HL-60 (cell line): ENCODE measurements around the gene MYO3A.
"Not testable (repeated sequence)": the region's sequence is repeated elsewhere in the genome, so short reads cannot be mapped to it uniquely, and the experiment has no call there.

Experiments used
- DNase-seq, 2 experiments: peaks; one replicate each; pipeline ENCODE4 v3.0.0-alpha.2; 2010 to 2020; ENCODE audit warnings: low read depth in 1 of 2, low spot score in 1 of 2
- H3K27ac ChIP-seq: fragments of 250-450 bp; sonication (Bioruptor Pico); replicated peaks from 2 replicates; pipeline ENCODE4 v1.5.1; 2020; ENCODE audit warnings: mild to moderate bottlenecking, moderate library complexity
- H3K27me3 ChIP-seq: fragments of 250-450 bp; sonication (Bioruptor Pico); 2 replicates; pipeline ENCODE4 v1.5.1; 2021; ENCODE audit warnings: mild to moderate bottlenecking, moderate library complexity; ENCODE audit not compliant: insufficient read depth, poor library complexity, severe bottlenecking
- H3K4me3 ChIP-seq: replicated peaks from 2 replicates; pipeline ENCODE4 v1.5.1; 2011; ENCODE audit warnings: mild to moderate bottlenecking, control low read depth, low read length; ENCODE audit not compliant: insufficient read depth
- GABPA ChIP-seq: IDR thresholded peaks from 2 replicates; pipeline ENCODE4 v1.6.1; 2012; ENCODE audit warnings: low read depth
- POLR2AphosphoS5 ChIP-seq: IDR thresholded peaks from 2 replicates; pipeline ENCODE4 v1.6.1; 2012; ENCODE audit warnings: low read depth
- SPI1 ChIP-seq: IDR thresholded peaks from 2 replicates; pipeline ENCODE4 v1.6.1; 2012; ENCODE audit warnings: low read depth, mild to moderate bottlenecking, borderline replicate concordance
- TF ChIP-seq, protein P1 (sequence below): IDR thresholded peaks from 2 replicates; pipeline ENCODE4 v1.6.1; 2012; ENCODE audit warnings: low read depth; ENCODE audit not compliant: insufficient replicate concordance
- TF ChIP-seq, protein P2 (sequence below): IDR thresholded peaks from one replicate; pipeline ENCODE4 v1.5.1; 2011; ENCODE audit warnings: low read length, control low read depth, inconsistent platforms; ENCODE audit not compliant: insufficient read depth

The MYO3A gene

DNA sequence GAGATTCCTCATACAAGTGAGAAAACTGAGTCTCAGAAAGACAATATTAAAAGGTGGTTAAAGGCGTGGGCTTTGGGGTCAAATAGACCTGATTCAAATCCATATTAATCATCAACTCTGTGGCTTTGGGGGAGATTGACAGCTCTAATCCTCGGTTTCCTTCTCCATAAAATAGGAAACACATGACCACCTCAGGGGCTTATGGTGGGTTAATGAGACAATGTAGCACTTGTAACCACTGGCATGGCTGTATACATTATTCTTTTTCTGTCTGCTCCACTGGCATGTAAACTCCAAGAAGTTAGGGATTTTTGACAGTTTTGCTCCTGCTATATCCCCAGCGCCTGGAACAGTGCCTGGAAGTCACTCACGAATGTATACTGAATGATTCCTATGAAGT lies 161.8 kb downstream of the MYO3A start:
- TF ChIP-seq GABPA: no peak
- no peak overlapping the region for H3K27ac ChIP-seq
- H3K4me3 ChIP-seq: no peak overlapping the region
- no peaks in the 10 kb centered on the region for H3K27me3 ChIP-seq
- no peak for DNase-seq

DNA sequence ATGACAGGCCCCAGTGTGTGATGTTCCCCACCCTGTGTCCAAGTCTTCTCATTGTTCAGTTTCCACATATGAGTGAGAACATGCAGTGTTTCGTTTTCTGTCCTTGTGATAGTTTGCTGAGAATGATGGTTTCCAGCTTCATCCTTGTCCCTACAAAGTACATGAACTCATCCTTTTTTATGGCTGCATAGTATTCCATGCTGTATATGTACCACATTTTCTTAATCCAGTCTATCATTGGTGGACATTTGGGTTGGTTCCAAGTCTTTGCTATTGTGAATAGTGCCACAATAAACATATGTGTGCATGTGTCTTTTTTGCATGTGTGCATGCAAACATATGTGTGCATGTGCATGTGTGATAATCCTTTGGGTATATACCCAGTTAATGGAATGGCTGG lies 163.5 kb downstream of the MYO3A start:
- not testable (repeated sequence) for H3K4me3 ChIP-seq, H3K27me3 ChIP-seq, H3K27ac ChIP-seq, DNase-seq

DNA sequence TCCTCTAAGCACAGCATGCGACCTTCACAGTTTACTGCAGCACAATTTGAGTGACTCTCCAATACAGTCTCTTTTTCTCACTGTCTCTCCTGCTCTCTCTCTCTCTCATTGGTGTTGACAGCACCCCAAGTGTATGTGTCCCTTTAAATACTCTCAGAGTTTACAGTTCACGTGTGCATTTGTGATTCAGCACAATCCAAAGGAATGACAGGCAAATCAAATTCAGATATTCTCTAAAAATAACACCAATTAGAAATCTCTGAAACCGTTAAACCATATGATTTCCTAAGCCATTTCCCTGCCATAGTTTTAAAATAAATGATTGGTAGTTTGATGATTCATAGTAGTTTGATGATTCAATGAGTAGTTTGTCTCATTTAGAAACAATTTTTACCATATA lies 178.5 kb downstream of the MYO3A start:
- H3K4me3 ChIP-seq: no peak overlapping the region
- no peak overlapping the region for H3K27ac ChIP-seq
- no peak for DNase-seq
- no peak for TF ChIP-seq GABPA
- TF ChIP-seq POLR2AphosphoS5: no peak
- TF ChIP-seq, protein P1, sequence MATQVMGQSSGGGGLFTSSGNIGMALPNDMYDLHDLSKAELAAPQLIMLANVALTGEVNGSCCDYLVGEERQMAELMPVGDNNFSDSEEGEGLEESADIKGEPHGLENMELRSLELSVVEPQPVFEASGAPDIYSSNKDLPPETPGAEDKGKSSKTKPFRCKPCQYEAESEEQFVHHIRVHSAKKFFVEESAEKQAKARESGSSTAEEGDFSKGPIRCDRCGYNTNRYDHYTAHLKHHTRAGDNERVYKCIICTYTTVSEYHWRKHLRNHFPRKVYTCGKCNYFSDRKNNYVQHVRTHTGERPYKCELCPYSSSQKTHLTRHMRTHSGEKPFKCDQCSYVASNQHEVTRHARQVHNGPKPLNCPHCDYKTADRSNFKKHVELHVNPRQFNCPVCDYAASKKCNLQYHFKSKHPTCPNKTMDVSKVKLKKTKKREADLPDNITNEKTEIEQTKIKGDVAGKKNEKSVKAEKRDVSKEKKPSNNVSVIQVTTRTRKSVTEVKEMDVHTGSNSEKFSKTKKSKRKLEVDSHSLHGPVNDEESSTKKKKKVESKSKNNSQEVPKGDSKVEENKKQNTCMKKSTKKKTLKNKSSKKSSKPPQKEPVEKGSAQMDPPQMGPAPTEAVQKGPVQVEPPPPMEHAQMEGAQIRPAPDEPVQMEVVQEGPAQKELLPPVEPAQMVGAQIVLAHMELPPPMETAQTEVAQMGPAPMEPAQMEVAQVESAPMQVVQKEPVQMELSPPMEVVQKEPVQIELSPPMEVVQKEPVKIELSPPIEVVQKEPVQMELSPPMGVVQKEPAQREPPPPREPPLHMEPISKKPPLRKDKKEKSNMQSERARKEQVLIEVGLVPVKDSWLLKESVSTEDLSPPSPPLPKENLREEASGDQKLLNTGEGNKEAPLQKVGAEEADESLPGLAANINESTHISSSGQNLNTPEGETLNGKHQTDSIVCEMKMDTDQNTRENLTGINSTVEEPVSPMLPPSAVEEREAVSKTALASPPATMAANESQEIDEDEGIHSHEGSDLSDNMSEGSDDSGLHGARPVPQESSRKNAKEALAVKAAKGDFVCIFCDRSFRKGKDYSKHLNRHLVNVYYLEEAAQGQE: no peak
- no peak for TF ChIP-seq SPI1
- TF ChIP-seq, protein P2, sequence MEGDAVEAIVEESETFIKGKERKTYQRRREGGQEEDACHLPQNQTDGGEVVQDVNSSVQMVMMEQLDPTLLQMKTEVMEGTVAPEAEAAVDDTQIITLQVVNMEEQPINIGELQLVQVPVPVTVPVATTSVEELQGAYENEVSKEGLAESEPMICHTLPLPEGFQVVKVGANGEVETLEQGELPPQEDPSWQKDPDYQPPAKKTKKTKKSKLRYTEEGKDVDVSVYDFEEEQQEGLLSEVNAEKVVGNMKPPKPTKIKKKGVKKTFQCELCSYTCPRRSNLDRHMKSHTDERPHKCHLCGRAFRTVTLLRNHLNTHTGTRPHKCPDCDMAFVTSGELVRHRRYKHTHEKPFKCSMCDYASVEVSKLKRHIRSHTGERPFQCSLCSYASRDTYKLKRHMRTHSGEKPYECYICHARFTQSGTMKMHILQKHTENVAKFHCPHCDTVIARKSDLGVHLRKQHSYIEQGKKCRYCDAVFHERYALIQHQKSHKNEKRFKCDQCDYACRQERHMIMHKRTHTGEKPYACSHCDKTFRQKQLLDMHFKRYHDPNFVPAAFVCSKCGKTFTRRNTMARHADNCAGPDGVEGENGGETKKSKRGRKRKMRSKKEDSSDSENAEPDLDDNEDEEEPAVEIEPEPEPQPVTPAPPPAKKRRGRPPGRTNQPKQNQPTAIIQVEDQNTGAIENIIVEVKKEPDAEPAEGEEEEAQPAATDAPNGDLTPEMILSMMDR: no peak
- H3K27me3 ChIP-seq: no peaks in the 10 kb centered on the region

DNA sequence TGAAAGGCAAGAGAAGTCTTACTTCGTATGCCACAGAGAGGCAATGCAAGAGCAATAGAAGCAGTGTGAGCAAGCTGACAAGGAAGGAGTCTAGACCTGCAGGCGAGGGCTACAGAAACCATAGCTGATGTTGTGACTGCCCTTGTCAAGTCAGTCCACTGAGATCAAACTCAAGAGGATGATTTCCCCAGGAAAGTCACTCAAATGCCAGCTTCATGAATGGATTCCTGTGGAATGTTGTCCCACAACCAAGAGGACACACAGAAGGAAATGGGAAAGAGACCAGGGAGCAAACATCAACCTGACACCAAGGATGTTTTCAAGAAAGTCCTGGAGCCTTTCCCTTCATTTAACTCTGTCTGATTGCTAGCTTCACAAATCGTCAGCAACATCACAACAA lies 204.6 kb downstream of the MYO3A start:
- Histone ChIP-seq H3K27ac (no peak overlapping the region), H3K4me3 (no peak overlapping the region), H3K27me3 (no peaks in the 10 kb centered on the region)
- DNase-seq: no peak
- TF ChIP-seq SPI1 (no peak), GABPA (no peak), POLR2AphosphoS5 (no peak)
- TF ChIP-seq, protein P2: no peak

DNA sequence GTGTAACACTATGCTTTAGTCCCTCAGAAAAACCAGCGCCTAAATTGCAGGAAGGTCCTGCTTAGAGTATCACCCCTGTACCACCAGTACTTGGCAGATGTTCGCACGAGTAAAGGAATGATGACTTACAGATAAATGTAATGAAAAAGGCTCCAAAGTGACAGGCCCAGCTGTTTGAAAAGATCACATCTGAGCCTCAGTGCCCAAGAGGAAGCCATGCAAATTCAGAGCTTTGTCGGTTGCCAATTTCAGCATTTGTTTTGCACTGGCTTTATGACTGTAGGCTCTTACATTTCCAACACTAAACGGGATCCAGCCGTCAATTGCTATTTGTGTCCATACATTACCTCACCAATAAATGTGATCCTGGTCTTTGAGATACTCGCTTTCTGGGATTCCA lies 222.0 kb downstream of the MYO3A start:
- no peak overlapping the region for H3K27ac ChIP-seq
- H3K27me3 ChIP-seq: no peaks in the 10 kb centered on the region
- no peak overlapping the region for H3K4me3 ChIP-seq
- no peak for DNase-seq
- no peak for TF ChIP-seq SPI1
- TF ChIP-seq, protein P2: no peak
- TF ChIP-seq, protein P1: no peak
- no peak for TF ChIP-seq GABPA
